Psoas muscle (tissue), 8 donors: Measurements from ENCODE around the gene IL5. TPM values are rescaled to one million over a fixed set of nuclear protein-coding genes. Genes with fewer than 3 reads are reported as not detected.

Source experiments
- ATAC-seq, 4 donors: fragments of 200-7000 bp; cut with Tn5 transposase; one replicate each; pipeline ENCODE4 v1.9.1; 2020; ENCODE audit warnings: moderate library complexity in 3 of 4, mild to moderate bottlenecking in 2 of 4
- DNase-seq, 2 donors: peaks; one replicate each; pipeline ENCODE4 v3.0.0-alpha.2; 2020
- H3K27ac ChIP-seq: fragments of 200-600 bp; one replicate; pipeline ENCODE4 v1.8.0; 2022
- H3K27me3 ChIP-seq, 3 donors: fragments of 200-600 bp in 1 of 3; one replicate each; pipeline versions ENCODE4 v1.6.1 to v1.8.0; 2013 to 2022; ENCODE audit warnings: low read length in 2 of 3, mild to moderate bottlenecking in 2 of 3, moderate library complexity in 1 of 3; ENCODE audit not compliant: insufficient read depth in 3 of 3
- H3K36me3 ChIP-seq, 2 donors: fragments of 200-600 bp in 1 of 2; one replicate each; pipeline versions ENCODE4 v1.6.1 to v1.8.0; 2013 to 2022; ENCODE audit warnings: low read depth in 1 of 2, mild to moderate bottlenecking in 1 of 2, moderate library complexity in 1 of 2; ENCODE audit not compliant: insufficient read depth in 1 of 2
- H3K4me1 ChIP-seq: fragments of 200-600 bp; one replicate; pipeline ENCODE4 v1.8.0; 2022
- H3K4me3 ChIP-seq: fragments of 200-600 bp; one replicate; pipeline ENCODE4 v1.8.0; 2022; ENCODE audit warnings: mild to moderate bottlenecking
- H3K9me3 ChIP-seq: fragments of 200-600 bp; one replicate; pipeline ENCODE4 v1.8.0; 2022
- CTCF ChIP-seq: fragments of 200-600 bp; IDR thresholded peaks from one replicate; pipeline ENCODE4 v1.8.0; 2022; ENCODE audit warnings: antibody characterized with exemption
- WGBS, 3 donors: extraction: QIAGEN DNeasy Blood & Tissue Kit; methylation state at CpG; one replicate each; pipeline versions ENCODE4 v1.1.6 to v1.1.7; 2013; 5-methylcytosine and 5-hydroxymethylcytosine counted together
- intact Hi-C, 2 donors: fragments of 100-400 bp; cut with DNase I; formaldehyde crosslinking; loops; one replicate each; pipeline versions ENCODE4 v1.11.0 to v1.14.2; 2022
- polyA plus RNA-seq, 3 donors: library from polyadenylated mRNA; stranded (reverse); fragments of 200-250 nt; gene quantifications; one replicate each; pipeline ENCODE4 v1.2.3, GENCODE V29; 2013
- total RNA-seq, 4 donors: library from RNA; stranded (reverse); fragmentation: NEBNext Ultra II Directional in 2 of 4; extraction: Animal tissue kit (Norgen Biotek cat#: 25700) in 2 of 4; gene quantifications; one replicate each; pipeline versions ENCODE4 v1.2.1 to v1.2.4, GENCODE V29; 2021 to 2023
- donor health status: healthy with polysubstance abuse.
- donor health status: DM: no; HTN: no; CAD: no; lungs with moderate emphysema.
- donor health status: Bipolar disorder and iron deficiency.
- donor health status: healthy.
- donor health status: DM: yes; HTN: yes; CAD: no.
- donor health status: DM: no; HTN: no; CAD: no.
- donor health status: DM: no; HTN: no; CAD: no.
- donor health status: DM: yes; HTN: yes; CAD: no.

IL5 gene
- total and polyA plus RNA-seq, 7 donors = not detected

- DNase-seq (no peak), ATAC-seq (no peak)
- intact Hi-C loops = no loop called here
- Histone ChIP-seq H3K27me3 (no peaks in the 10 kb centered on the region), H3K36me3 (peaks cover 0 to 4% of the 10 kb centered on the region in 2 donors), H3K9me3 (no peaks in the 10 kb centered on the region), H3K4me1 (peaks cover 34% of the 10 kb centered on the region), H3K4me3 (no peak overlapping the region), H3K27ac (no peak overlapping the region)
- 93 to 96% (median 94%) methylated on average over 2 of the region's 2 CpGs for WGBS, 3 donors
- no peak for TF ChIP-seq CTCF
Observed at GRCh38 chr5:132493821-132494220, 49.5 kb downstream of the IL5 start.

GRCh38 chr5:132493241-132493640 is 50.1 kb downstream of the IL5 start:
- H3K36me3 ChIP-seq = peaks cover 0 to 10% of the 10 kb centered on the region in 2 donors
- no peak overlapping the region for H3K4me3 ChIP-seq
- 88 to 96% (median 94%) methylated on average over 4 of the region's 4 CpGs for WGBS, 3 donors
- ATAC-seq (no peak), DNase-seq (no peak)
- no peaks in the 10 kb centered on the region for H3K9me3 ChIP-seq
- H3K27ac ChIP-seq = no peak overlapping the region
- no peak for TF ChIP-seq CTCF
- no peaks in the 10 kb centered on the region for H3K27me3 ChIP-seq
- peaks cover 32% of the 10 kb centered on the region for H3K4me1 ChIP-seq
- intact Hi-C loops = no loop called here

GRCh38 chr5:132492386-132493125 is 50.8 kb downstream of the IL5 start:
- no peak overlapping the region for H3K4me3 ChIP-seq
- no peak overlapping the region for H3K27ac ChIP-seq
- WGBS, 3 donors = 85 to 88% (median 86%) methylated on average over 3 of the region's 3 CpGs
- no peaks in the 10 kb centered on the region for H3K27me3 ChIP-seq
- no peak for TF ChIP-seq CTCF
- peaks cover 0 to 16% of the 10 kb centered on the region in 2 donors for H3K36me3 ChIP-seq
- H3K9me3 ChIP-seq = no peaks in the 10 kb centered on the region
- H3K4me1 ChIP-seq = peaks cover 30% of the 10 kb centered on the region
- DNase-seq (no peak), ATAC-seq (no peak)
- intact Hi-C loops = no loop called here

Other genes starting within 250 kb of the IL5 start
- 10 to 100 TPM in 1 of 4 donors, 1 to 10 TPM in 3; 1.9 to 14.0 (median 2.7) TPM for gene SLC22A4, start 249.1 kb downstream of the IL5 start, total RNA-seq
- 10 to 100 TPM in 1 of 3 donors, 1 to 10 TPM in 2; 1.1 to 17.5 (median 5.6) TPM for gene SLC22A4, start 249.1 kb downstream of the IL5 start, polyA plus RNA-seq
- gene SLC22A5, start 173.8 kb downstream of the IL5 start, total RNA-seq = 100 to 1,000 TPM in 1 of 4 donors, 10 to 100 TPM in 3; 26.6 to 145 (median 74.7) TPM
- gene SLC22A5, start 173.8 kb downstream of the IL5 start, polyA plus RNA-seq = 10 to 100 TPM; 37.7 to 93.7 (median 60.6) TPM
- 10 to 100 TPM in 3 of 4 donors, 1 to 10 TPM in 1; 5.5 to 18.8 (median 13.7) TPM for gene IRF1, start 52.7 kb downstream of the IL5 start, total RNA-seq
- 10 to 100 TPM in 1 of 3 donors, 1 to 10 TPM in 2; 4.7 to 11.8 (median 4.9) TPM for gene IRF1, start 52.7 kb downstream of the IL5 start, polyA plus RNA-seq
- gene RAD50, start 13.5 kb upstream of the IL5 start, total RNA-seq = 10 to 100 TPM; 28.5 to 35.9 (median 30.1) TPM
- 10 to 100 TPM in 1 of 3 donors, 1 to 10 TPM in 2; 6.8 to 22.1 (median 9.9) TPM for gene RAD50, start 13.5 kb upstream of the IL5 start, polyA plus RNA-seq
- gene IL13, start 114.7 kb upstream of the IL5 start, total RNA-seq = not detected
- gene IL13, start 114.7 kb upstream of the IL5 start, polyA plus RNA-seq = not detected
- not detected for gene IL4, start 130.5 kb upstream of the IL5 start, total RNA-seq
- not detected for gene IL4, start 130.5 kb upstream of the IL5 start, polyA plus RNA-seq
- 1 to 10 TPM; 3.6 to 5.8 (median 4.8) TPM for gene KIF3A, start 194.0 kb upstream of the IL5 start, total RNA-seq
- 1 to 10 TPM; 2.5 to 8.0 (median 2.9) TPM for gene KIF3A, start 194.0 kb upstream of the IL5 start, polyA plus RNA-seq
- gene CCNI2, start 203.9 kb upstream of the IL5 start, total RNA-seq = not detected
- not detected for gene CCNI2, start 203.9 kb upstream of the IL5 start, polyA plus RNA-seq
- 10 to 100 TPM in 1 of 4 donors, 1 to 10 TPM in 3; 9.2 to 13.1 (median 9.6) TPM for gene SEPTIN8, start 233.7 kb upstream of the IL5 start, total RNA-seq
- 1 to 10 TPM; 3.8 to 5.7 (median 4.4) TPM for gene SEPTIN8, start 233.7 kb upstream of the IL5 start, polyA plus RNA-seq